Panc1 (cell line): Measurements from ENCODE around the gene PCSK5. TPM values are rescaled to one million over a fixed set of nuclear protein-coding genes. Genes with fewer than 3 reads are reported as not detected.

ENCODE experiments used
- ATAC-seq: fragments of 200-7000 bp; cut with Tn5 transposase; 2 replicates; pipeline ENCODE4 v1.9.1; 2020; ENCODE audit warnings: mild to moderate bottlenecking, moderate library complexity
- BruUV-seq: library from RNA; stranded (reverse); fragments of 400-500 nt; replicated peaks from 2 replicates; lab custom pipeline; 2021; lab: Mats Ljungman, UMichigan
- CTCF ChIA-PET: fragments of 300-600 bp; sonication (Branson Sonifier 250); formaldehyde crosslinking; loops from one replicate; lab custom pipeline; 2022; ENCODE audit warnings: antibody characterized with exemption; lab: Charles Lee
- POLR2A ChIA-PET: fragments of 300-600 bp; sonication (Branson Sonifier 250); formaldehyde crosslinking; loops from one replicate; lab custom pipeline; 2022; ENCODE audit warnings: antibody characterized with exemption; lab: Charles Lee
- DNase-seq: peaks from one replicate; pipeline ENCODE4 v3.0.0-alpha.2; 2010; ENCODE audit warnings: low read depth, low spot score
- H3K27ac ChIP-seq: 2 replicates; pipeline ENCODE4 v1.5.1; 2011; ENCODE audit warnings: mild to moderate bottlenecking, low read length, inconsistent platforms
- H3K27me3 ChIP-seq: fragments of 200-500 bp; sonication (Bioruptor generic); 2 replicates; pipeline ENCODE4 v1.6.0; 2014; ENCODE audit warnings: low read length, inconsistent platforms; ENCODE audit not compliant: control insufficient read depth, insufficient read depth
- H3K36me3 ChIP-seq: fragments of 200-500 bp; sonication (Bioruptor generic); 2 replicates; pipeline ENCODE4 v1.5.1; 2014; ENCODE audit warnings: inconsistent platforms, mild to moderate bottlenecking, low read length, moderate library complexity; ENCODE audit not compliant: control insufficient read depth, insufficient read depth
- H3K4me1 ChIP-seq: 2 replicates; pipeline ENCODE4 v1.5.1; 2011; ENCODE audit warnings: inconsistent platforms, mild to moderate bottlenecking, low read length, moderate library complexity; ENCODE audit not compliant: control insufficient read depth, insufficient read depth
- H3K4me3 ChIP-seq, 2 experiments: 2 replicates each; pipeline ENCODE4 v1.5.1; 2011 to 2012; ENCODE audit warnings: low read depth in 2 of 2, low read length in 2 of 2, mild to moderate bottlenecking in 2 of 2, inconsistent platforms in 1 of 2, moderate library complexity in 1 of 2
- H3K9me3 ChIP-seq: fragments of 200-500 bp; sonication (Bioruptor generic); 2 replicates; pipeline ENCODE4 v1.5.1; 2014; ENCODE audit warnings: low read depth, mild to moderate bottlenecking, inconsistent platforms, low read length, moderate library complexity; ENCODE audit not compliant: control insufficient read depth, insufficient read depth
- POLR2AphosphoS5 ChIP-seq: IDR thresholded peaks from 2 replicates; pipeline ENCODE4 v1.6.1; 2012; ENCODE audit warnings: mild to moderate bottlenecking, low read depth, low read length, moderate library complexity
- REST ChIP-seq, 2 experiments: IDR thresholded peaks; 2 replicates each; pipeline ENCODE4 v1.6.1; 2011 to 2012; ENCODE audit warnings: low read depth in 2 of 2, control low read depth in 1 of 2, low read length in 1 of 2, mild to moderate bottlenecking in 1 of 2, moderate library complexity in 1 of 2; ENCODE audit not compliant: insufficient read depth in 1 of 2
- SIN3A ChIP-seq: IDR thresholded peaks from 2 replicates; pipeline ENCODE4 v1.6.1; 2012; ENCODE audit warnings: low read depth, mild to moderate bottlenecking, low read length, moderate library complexity, borderline replicate concordance; ENCODE audit not compliant: insufficient read depth
- TCF7L2 ChIP-seq: IDR thresholded peaks from 2 replicates; pipeline ENCODE4 v1.6.1; 2011; ENCODE audit warnings: mild to moderate bottlenecking, low read depth, low read length, inconsistent platforms
- in situ Hi-C: cut with HindIII; loops from 2 replicates; pipeline ENCODE4 v1.10.0; 2016; ENCODE audit warnings: low sequenced_read_pairs, low pct_unique_long_range_greater_than_20kb
- intact Hi-C: fragments of 100-400 bp; cut with micrococcal nuclease; formaldehyde crosslinking; loops from one replicate; pipeline ENCODE4 v1.10.0; 2022; ENCODE audit not compliant: unreplicated experiment
- total RNA-seq: library from RNA; stranded (reverse); gene quantifications from one replicate; pipeline ENCODE4 v1.2.1, GENCODE V29; 2021; ENCODE audit not compliant: unreplicated experiment
- TF ChIP-seq, protein P1 (sequence below): fragments of 450-650 bp; IDR thresholded peaks from 2 replicates; pipeline ENCODE4 v1.5.1; 2017; ENCODE audit warnings: mild to moderate bottlenecking

PCSK5 gene
- total RNA-seq, 1 experiment from 2014 or later = 0.21 TPM

DNA sequence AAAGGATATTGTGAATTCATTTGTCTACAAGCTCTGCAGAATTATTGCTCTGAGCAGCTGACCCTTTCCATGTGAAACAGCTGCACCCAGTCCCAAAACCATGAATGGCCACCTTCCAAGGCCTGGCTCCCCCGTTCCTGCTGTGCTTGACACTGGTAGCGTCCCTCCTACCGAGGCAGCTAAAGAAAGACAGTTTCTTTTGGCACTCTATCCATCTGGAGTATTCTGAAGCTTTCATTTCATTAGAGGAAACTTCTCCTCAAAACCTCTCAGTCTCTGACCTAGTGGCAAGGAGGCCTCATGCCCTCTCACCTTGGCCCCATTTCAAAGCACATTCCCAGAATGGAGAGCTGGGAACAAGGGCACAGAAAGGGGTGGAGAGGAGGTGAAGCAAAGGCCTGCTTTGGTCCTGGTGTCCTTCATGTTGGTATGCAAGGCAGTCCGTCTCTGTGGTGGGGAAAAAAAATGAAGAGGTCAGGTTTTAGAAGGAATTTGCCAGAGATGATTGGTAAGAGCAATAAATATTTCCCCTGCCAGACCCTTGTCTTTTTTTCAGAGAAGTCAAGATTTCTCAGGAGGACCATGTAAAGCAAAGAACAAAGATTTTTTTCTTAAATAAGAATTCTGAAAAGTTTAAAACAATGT is 271.7 kb downstream of the PCSK5 start:
- Histone ChIP-seq H3K27me3 (no peaks in the 10 kb centered on the region), H3K9me3 (no peaks in the 10 kb centered on the region), H3K4me3 (no peak overlapping the region), H3K36me3 (no peaks in the 10 kb centered on the region), H3K4me1 (no peaks in the 10 kb centered on the region), H3K27ac (no peak overlapping the region)
- POLR2A ChIA-PET = no interaction called here
- intact Hi-C loops (no loop called here), in situ Hi-C loops (no loop called here)
- TF ChIP-seq TCF7L2 (no peak), POLR2AphosphoS5 (no peak), SIN3A (no peak), REST (IDR thresholded peaks at IDR 0.05; ENCODE audit: insufficient read depth in 1 of 2, low read depth in 2 of 2, low read length in 1 of 2) (no peak)
- TF ChIP-seq, protein P1, sequence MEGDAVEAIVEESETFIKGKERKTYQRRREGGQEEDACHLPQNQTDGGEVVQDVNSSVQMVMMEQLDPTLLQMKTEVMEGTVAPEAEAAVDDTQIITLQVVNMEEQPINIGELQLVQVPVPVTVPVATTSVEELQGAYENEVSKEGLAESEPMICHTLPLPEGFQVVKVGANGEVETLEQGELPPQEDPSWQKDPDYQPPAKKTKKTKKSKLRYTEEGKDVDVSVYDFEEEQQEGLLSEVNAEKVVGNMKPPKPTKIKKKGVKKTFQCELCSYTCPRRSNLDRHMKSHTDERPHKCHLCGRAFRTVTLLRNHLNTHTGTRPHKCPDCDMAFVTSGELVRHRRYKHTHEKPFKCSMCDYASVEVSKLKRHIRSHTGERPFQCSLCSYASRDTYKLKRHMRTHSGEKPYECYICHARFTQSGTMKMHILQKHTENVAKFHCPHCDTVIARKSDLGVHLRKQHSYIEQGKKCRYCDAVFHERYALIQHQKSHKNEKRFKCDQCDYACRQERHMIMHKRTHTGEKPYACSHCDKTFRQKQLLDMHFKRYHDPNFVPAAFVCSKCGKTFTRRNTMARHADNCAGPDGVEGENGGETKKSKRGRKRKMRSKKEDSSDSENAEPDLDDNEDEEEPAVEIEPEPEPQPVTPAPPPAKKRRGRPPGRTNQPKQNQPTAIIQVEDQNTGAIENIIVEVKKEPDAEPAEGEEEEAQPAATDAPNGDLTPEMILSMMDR = no peak
- no TSS peak for BruUV-seq
- no peak for ATAC-seq
- no peak for DNase-seq
- CTCF ChIA-PET = no interaction called here

GRCh38 chr9:76162751-76163500 is 272.5 kb downstream of the PCSK5 start:
- TF ChIP-seq POLR2AphosphoS5 (no peak), SIN3A (no peak), REST (IDR thresholded peaks at IDR 0.05; ENCODE audit: insufficient read depth in 1 of 2, low read depth in 2 of 2, low read length in 1 of 2) (no peak), TCF7L2 (no peak)
- TF ChIP-seq, protein P1 = no peak
- CTCF ChIA-PET = no interaction called here
- intact Hi-C loops = no loop called here
- Histone ChIP-seq H3K9me3 (no peaks in the 10 kb centered on the region), H3K4me1 (no peaks in the 10 kb centered on the region), H3K4me3 (no peak overlapping the region), H3K27ac (no peak overlapping the region), H3K27me3 (no peaks in the 10 kb centered on the region), H3K36me3 (no peaks in the 10 kb centered on the region)
- ATAC-seq = no peak
- BruUV-seq = no TSS peak
- in situ Hi-C loops = no loop called here
- DNase-seq = no peak
- POLR2A ChIA-PET = no interaction called here
